Neural progenitor cell (in vitro differentiated cells): ENCODE results near the gene MBD2. TPM values are rescaled to one million over a fixed set of nuclear protein-coding genes. Genes with fewer than 3 reads are reported as not detected.
A peak's percentile ranks its signal among the peaks of the same experiment; 100 is the strongest.

Source experiments
- DNase-seq: peaks from one replicate; pipeline ENCODE4 v3.0.0-alpha.2; 2016; ENCODE audit warnings: low spot score
- H2AFZ ChIP-seq: fragments of 200-600 bp; sonication (generic); replicated peaks from 2 replicates; pipeline ENCODE4 v1.6.1; 2016; ENCODE audit warnings: antibody characterized with exemption
- H3F3A ChIP-seq: fragments of 200-600 bp; sonication (generic); 2 replicates; pipeline ENCODE4 v1.6.1; 2016; ENCODE audit warnings: antibody characterized with exemption, low read depth
- H3K27ac ChIP-seq: fragments of 200-600 bp; sonication (generic); 2 replicates; pipeline ENCODE4 v1.5.1; 2016; ENCODE audit warnings: mild to moderate bottlenecking
- H3K27me3 ChIP-seq: fragments of 200-600 bp; sonication (generic); 2 replicates; pipeline ENCODE4 v1.6.1; 2016; ENCODE audit warnings: mild to moderate bottlenecking, moderate library complexity
- H3K36me3 ChIP-seq: fragments of 200-600 bp; sonication (generic); 2 replicates; pipeline ENCODE4 v1.5.1; 2016
- H3K4me1 ChIP-seq: fragments of 200-600 bp; sonication (generic); 2 replicates; pipeline ENCODE4 v1.6.1; 2016; ENCODE audit warnings: mixed run types
- H3K4me2 ChIP-seq: fragments of 200-600 bp; sonication (generic); 2 replicates; pipeline ENCODE4 v1.6.1; 2016
- H3K4me3 ChIP-seq: fragments of 200-600 bp; sonication (generic); 2 replicates; pipeline ENCODE4 v1.5.1; 2016
- H3K79me2 ChIP-seq: fragments of 200-600 bp; sonication (generic); 2 replicates; pipeline ENCODE4 v1.6.1; 2016; ENCODE audit warnings: low read depth
- H3K9ac ChIP-seq: fragments of 200-600 bp; sonication (generic); 2 replicates; pipeline ENCODE4 v1.6.1; 2016
- H3K9me3 ChIP-seq: fragments of 200-600 bp; sonication (generic); 2 replicates; pipeline ENCODE4 v1.5.1; 2016; ENCODE audit warnings: low read depth
- H4K20me1 ChIP-seq: fragments of 200-600 bp; sonication (generic); 2 replicates; pipeline ENCODE4 v1.6.1; 2016; ENCODE audit warnings: low read depth
- H3K27ac Mint-ChIP-seq: 3 replicates; pipeline ENCODE4 v1.8.0; 2021; ENCODE audit warnings: mixed read lengths
- H3K27me3 Mint-ChIP-seq: 2 replicates; pipeline ENCODE4 v1.8.0; 2022; ENCODE audit warnings: low read depth, mild to moderate bottlenecking, inconsistent platforms, moderate library complexity, mixed read lengths; ENCODE audit not compliant: insufficient read depth
- H3K36me3 Mint-ChIP-seq: 3 replicates; pipeline ENCODE4 v1.8.0; 2021; ENCODE audit warnings: mixed read lengths
- H3K4me1 Mint-ChIP-seq: 3 replicates; pipeline ENCODE4 v1.8.0; 2021; ENCODE audit warnings: mixed read lengths
- H3K4me3 Mint-ChIP-seq: 3 replicates; pipeline ENCODE4 v1.8.0; 2021; ENCODE audit warnings: mild to moderate bottlenecking, moderate library complexity, mixed read lengths
- H3K9me3 Mint-ChIP-seq: 3 replicates; pipeline ENCODE4 v1.8.0; 2020; ENCODE audit warnings: mixed read lengths
- EZH2 ChIP-seq: fragments of 200-600 bp; sonication (generic); IDR thresholded peaks from 2 replicates; pipeline ENCODE4 v1.6.1; 2017; ENCODE audit warnings: antibody characterized with exemption, mild to moderate bottlenecking, moderate library complexity
- EZH2phosphoT487 ChIP-seq: fragments of 200-600 bp; sonication (generic); IDR thresholded peaks from 2 replicates; pipeline ENCODE4 v1.6.1; 2017; ENCODE audit warnings: antibody characterized with exemption
- total RNA-seq: library from RNA; depleted of rRNA; stranded (reverse); fragments of >200 nt; gene quantifications from 2 replicates; pipeline ENCODE4 v1.2.3, GENCODE V29; 2015; ENCODE audit warnings: low replicate concordance
- TF ChIP-seq, protein P1 (sequence below): fragments of 200-600 bp; sonication (generic); IDR thresholded peaks from 2 replicates; pipeline ENCODE4 v1.5.1; 2017; ENCODE audit warnings: antibody characterized with exemption, mild to moderate bottlenecking

The MBD2 gene
- total RNA-seq, 1 donor from 2014 or later = 36.5 TPM

DNA sequence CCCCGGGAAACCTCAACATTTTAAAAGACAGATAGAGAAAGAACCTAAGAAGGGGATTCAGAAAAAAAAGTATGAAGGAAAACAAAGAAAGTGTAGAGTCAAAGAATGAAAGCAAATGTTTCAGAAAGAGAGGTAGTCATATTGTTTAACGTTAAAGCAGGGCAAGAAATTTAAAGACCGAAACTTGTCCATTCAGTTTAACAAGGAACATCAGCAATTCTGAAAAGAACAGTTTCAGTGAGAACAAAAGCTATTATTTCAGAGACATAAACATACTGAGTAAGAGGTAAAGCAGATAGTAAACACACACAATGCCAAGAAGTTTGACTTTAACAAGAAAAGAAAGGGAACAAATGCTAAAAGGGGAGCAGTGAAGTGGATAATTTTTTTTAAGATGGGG, 41.1 kb downstream of the MBD2 start:
- H3K9me3 ChIP-seq = no peaks in the 10 kb centered on the region
- TF ChIP-seq EZH2phosphoT487 (no peak), EZH2 (no peak)
- TF ChIP-seq, protein P1, sequence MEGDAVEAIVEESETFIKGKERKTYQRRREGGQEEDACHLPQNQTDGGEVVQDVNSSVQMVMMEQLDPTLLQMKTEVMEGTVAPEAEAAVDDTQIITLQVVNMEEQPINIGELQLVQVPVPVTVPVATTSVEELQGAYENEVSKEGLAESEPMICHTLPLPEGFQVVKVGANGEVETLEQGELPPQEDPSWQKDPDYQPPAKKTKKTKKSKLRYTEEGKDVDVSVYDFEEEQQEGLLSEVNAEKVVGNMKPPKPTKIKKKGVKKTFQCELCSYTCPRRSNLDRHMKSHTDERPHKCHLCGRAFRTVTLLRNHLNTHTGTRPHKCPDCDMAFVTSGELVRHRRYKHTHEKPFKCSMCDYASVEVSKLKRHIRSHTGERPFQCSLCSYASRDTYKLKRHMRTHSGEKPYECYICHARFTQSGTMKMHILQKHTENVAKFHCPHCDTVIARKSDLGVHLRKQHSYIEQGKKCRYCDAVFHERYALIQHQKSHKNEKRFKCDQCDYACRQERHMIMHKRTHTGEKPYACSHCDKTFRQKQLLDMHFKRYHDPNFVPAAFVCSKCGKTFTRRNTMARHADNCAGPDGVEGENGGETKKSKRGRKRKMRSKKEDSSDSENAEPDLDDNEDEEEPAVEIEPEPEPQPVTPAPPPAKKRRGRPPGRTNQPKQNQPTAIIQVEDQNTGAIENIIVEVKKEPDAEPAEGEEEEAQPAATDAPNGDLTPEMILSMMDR = no peak
- H3K4me1 ChIP-seq = peaks cover 8% of the 10 kb centered on the region
- Mint-ChIP-seq H3K27ac (no peak overlapping the region), H3K27me3 (no peaks in the 10 kb centered on the region), H3K9me3 (peaks cover 2% of the 10 kb centered on the region), H3K36me3 (peaks cover 12% of the 10 kb centered on the region), H3K4me1 (no peaks in the 10 kb centered on the region), H3K4me3 (no peak overlapping the region)
- H3K9ac ChIP-seq = no peak overlapping the region
- H3K4me2 ChIP-seq = peak overlapping the region; percentile 4
- peaks cover 7% of the 10 kb centered on the region for H3F3A ChIP-seq
- H3K27me3 ChIP-seq = no peaks in the 10 kb centered on the region
- DNase-seq = no peak
- H3K27ac ChIP-seq = no peak overlapping the region
- H3K36me3 ChIP-seq = no peaks in the 10 kb centered on the region
- H4K20me1 ChIP-seq = no peaks in the 10 kb centered on the region
- no peaks in the 10 kb centered on the region for H3K79me2 ChIP-seq
- no peak overlapping the region for H3K4me3 ChIP-seq
- H2AFZ ChIP-seq = no peak overlapping the region

DNA sequence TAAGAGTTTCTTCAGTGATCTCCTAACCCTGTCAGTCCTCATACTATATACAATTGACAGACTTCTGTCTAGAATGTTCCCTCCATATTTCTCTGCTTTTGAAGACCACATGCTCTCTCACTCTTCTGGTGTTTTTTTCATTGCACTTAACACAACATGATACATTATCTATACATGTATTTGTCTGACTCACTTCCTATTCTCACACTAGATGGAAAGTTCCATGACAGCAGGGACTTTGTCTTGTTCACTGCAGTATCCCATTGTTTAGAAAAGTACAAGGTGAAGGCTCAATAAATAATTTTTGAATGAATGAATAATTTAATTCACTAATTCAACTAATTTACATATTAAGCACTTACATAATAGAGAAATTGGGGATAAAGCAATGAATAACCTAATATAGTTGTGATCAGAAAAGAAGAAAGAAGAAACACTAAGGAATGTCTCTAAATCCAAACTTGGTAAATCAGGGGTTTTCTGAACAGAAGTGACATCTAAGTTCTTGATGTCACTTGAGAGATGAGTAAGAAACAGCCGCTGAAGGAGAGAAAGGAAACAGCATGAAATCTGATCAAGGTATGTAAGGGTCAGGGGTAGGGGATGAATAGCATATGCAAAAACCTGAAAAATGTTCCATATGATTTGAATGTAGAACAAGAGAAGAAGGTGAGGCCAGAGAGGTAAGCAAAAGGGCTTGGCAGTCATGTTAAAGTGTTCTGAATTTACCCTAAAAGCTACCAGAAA, 42.4 kb downstream of the MBD2 start:
- H2AFZ ChIP-seq = no peak overlapping the region
- H3K4me2 ChIP-seq = no peak overlapping the region
- no peaks in the 10 kb centered on the region for H3K27me3 ChIP-seq
- no peak overlapping the region for H3K9ac ChIP-seq
- DNase-seq = no peak
- TF ChIP-seq, protein P1 = no peak
- TF ChIP-seq EZH2phosphoT487 (no peak), EZH2 (no peak)
- H3K79me2 ChIP-seq = no peaks in the 10 kb centered on the region
- Mint-ChIP-seq H3K27ac (no peak overlapping the region), H3K4me1 (no peaks in the 10 kb centered on the region), H3K4me3 (no peak overlapping the region), H3K9me3 (peaks cover 2% of the 10 kb centered on the region), H3K27me3 (no peaks in the 10 kb centered on the region), H3K36me3 (peaks cover 12% of the 10 kb centered on the region)
- peaks cover 7% of the 10 kb centered on the region for H3F3A ChIP-seq
- no peak overlapping the region for H3K4me3 ChIP-seq
- H3K9me3 ChIP-seq = no peaks in the 10 kb centered on the region
- H3K27ac ChIP-seq = no peak overlapping the region
- H3K36me3 ChIP-seq = no peaks in the 10 kb centered on the region
- peaks cover 8% of the 10 kb centered on the region for H3K4me1 ChIP-seq
- H4K20me1 ChIP-seq = no peaks in the 10 kb centered on the region

DNA sequence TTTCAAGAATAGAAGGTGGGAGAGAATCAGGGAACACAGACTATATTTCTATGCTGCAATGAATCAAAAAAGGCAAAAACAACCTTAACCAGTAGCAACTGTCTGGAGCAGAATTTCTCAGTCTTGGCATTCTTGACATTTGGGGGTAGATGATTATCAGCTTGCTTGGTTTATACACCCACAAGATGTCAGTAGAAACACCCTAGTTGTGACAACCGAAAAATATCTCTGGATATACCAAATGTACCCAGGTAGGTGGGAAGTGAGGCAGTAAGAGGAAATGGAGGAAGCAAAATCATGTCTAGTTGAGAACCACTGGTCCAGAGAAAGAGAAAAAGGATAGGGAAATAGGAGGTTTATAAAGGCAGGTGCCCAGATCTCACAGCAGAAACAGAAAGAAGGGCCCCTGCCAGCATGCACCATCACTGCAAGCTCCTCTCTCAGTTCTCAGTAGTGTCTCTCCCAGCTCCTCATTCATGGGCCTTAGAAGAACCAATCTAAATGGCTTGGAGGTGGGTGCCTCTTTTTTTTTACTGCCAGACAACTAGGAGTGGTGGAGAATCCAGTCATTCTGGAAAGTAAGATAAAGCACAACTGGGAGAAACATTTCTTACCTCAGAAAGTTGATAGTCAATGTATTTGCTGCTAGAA, 50.4 kb downstream of the MBD2 start:
- no peak overlapping the region for H3K9ac ChIP-seq
- DNase-seq = no peak
- H2AFZ ChIP-seq = no peak overlapping the region
- no peaks in the 10 kb centered on the region for H3K27me3 ChIP-seq
- Mint-ChIP-seq H3K9me3 (no peaks in the 10 kb centered on the region), H3K27me3 (no peaks in the 10 kb centered on the region), H3K4me1 (peaks cover 2% of the 10 kb centered on the region), H3K4me3 (no peak overlapping the region), H3K36me3 (no peaks in the 10 kb centered on the region), H3K27ac (no peak overlapping the region)
- no peaks in the 10 kb centered on the region for H3K79me2 ChIP-seq
- no peaks in the 10 kb centered on the region for H3K9me3 ChIP-seq
- H3K4me3 ChIP-seq = no peak overlapping the region
- H4K20me1 ChIP-seq = no peaks in the 10 kb centered on the region
- H3F3A ChIP-seq = no peaks in the 10 kb centered on the region
- TF ChIP-seq EZH2 (no peak), EZH2phosphoT487 (no peak)
- TF ChIP-seq, protein P1 = no peak
- no peak overlapping the region for H3K27ac ChIP-seq
- H3K36me3 ChIP-seq = no peaks in the 10 kb centered on the region
- no peaks in the 10 kb centered on the region for H3K4me1 ChIP-seq
- H3K4me2 ChIP-seq = no peak overlapping the region
